Activated effector memory CD4-positive, alpha-beta T cell treated with anti-CD3 and anti-CD28 coated beads, Interleukin-2, amount 50 U/mL, for 16 hours (primary cell): ENCODE results near the gene SELENOM.
"Not testable (repeated sequence)": the region's sequence is repeated elsewhere in the genome, so short reads cannot be mapped to it uniquely, and the experiment has no call there.

Source experiments
- DNase-seq: peaks from one replicate; pipeline ENCODE4 v3.0.0-alpha.2; 2020

Gene SELENOM

GRCh38 chr22:31073125-31073524 lies 34.2 kb downstream of the SELENOM start:
- DNase-seq, result not testable (repeated sequence)

GRCh38 chr22:31069691-31070314 lies 37.6 kb downstream of the SELENOM start:
- not testable (repeated sequence) for DNase-seq

DNA sequence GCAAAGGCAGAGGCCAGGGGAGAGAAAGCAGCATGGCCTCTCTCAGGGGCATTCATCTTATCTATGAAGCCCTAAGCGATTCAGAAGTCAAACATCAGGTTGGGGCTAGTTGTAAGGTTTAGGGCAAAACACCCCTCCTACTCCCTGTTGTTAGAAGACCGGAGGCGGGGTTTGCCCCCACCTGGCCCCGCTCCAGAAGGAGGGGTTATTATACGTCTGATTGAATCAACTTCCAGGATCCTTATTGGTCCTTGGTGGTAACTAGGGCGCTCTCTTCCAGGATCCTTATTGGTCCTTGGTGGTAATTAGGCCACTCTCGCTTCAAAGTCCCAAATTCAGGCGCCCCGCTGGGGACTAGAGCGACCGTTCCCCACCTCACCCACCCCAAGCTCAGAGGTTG lies 38.4 kb downstream of the SELENOM start:
- DNase-seq, result no peak

DNA sequence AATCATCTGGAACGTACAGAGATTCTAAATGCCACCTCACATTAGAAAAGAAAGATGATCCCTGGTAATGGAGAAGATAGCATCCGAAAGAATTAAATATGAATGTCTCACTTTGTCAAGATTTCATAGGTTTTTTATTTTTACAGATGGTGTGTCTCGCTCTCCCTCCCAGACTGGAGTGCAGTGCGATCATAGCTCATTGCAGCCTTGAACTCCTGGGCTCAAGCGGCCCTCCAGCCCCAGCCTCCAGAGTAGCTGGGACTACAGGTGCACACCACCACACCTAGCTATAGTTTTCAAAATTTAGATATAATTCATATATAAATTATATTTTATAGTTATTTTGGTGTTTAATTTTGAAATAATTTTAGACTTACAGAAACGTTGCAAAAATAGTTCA lies 43.0 kb downstream of the SELENOM start:
- no peak for DNase-seq

- no peak for DNase-seq
Measured at GRCh38 chr22:31062566-31063230, 44.7 kb downstream of the SELENOM start.

- DNase-seq, result not testable (repeated sequence)
Measured at GRCh38 chr22:31059663-31060062, 47.7 kb downstream of the SELENOM start.

GRCh38 chr22:31056986-31057599 lies 50.3 kb downstream of the SELENOM start:
- no peak for DNase-seq

DNA sequence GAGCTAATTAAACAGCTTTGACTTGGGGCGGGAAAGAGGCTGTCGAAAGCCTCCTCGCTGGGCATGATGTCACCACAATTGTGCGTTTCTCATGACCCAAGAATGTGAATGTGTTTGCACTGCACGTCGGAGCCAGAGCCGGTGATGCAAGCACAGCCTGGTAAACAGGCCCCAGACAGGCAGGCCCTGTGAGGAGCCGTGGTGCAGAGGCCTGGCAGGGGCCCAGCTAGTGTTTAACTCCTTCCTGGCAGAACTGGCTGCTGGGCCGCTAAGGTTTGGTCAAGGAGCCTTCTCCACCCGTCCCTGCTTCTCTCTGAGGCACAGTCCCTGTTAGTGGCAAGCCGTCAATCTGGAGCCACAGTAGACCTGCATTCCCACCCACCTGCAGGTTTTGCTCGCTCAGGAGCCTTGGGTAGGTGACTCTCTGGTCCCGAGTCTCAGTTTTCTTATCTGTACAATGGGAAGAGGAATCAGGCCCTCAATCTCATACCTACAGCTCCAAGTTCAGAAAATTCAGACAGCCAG lies 51.7 kb downstream of the SELENOM start:
- DNase-seq, result no peak

DNA sequence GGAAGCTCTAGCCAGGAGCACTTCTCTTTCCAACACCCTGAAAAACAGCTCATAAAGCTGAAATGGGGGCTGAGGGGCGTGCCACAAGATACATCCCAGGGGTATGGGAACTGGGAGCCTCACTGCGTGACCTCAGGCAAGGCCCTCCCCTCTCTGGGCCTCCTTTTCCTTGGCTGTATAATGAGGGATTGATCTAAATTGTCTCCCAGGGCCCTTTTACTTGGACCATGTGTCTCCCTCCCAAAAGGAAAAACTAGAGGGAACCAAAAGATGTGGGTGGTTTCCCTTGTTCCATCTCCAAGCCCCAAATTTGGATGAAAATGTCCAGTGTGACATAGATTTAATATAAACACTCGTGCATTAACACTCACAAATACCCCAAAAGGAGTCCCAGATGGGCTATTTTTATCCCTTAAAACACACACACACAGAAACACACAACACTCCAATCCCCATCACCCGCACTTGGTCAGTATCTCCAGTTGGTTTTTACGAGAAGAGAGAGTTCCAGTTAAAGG lies 52.2 kb downstream of the SELENOM start:
- DNase-seq, result no peak
